AG09319 (cell line): ENCODE measurements around the gene TRAK1.

Source experiments
- DNase-seq: peaks from one replicate; pipeline ENCODE4 v3.0.0-alpha.2; 2010; ENCODE audit warnings: low read depth; ENCODE audit errors: extremely low read depth
- CTCF ChIP-seq: IDR thresholded peaks from 2 replicates; pipeline ENCODE4 v1.5.1; 2011; ENCODE audit warnings: low read depth, mild to moderate bottlenecking, inconsistent platforms, low read length, moderate library complexity

TRAK1 gene

DNA sequence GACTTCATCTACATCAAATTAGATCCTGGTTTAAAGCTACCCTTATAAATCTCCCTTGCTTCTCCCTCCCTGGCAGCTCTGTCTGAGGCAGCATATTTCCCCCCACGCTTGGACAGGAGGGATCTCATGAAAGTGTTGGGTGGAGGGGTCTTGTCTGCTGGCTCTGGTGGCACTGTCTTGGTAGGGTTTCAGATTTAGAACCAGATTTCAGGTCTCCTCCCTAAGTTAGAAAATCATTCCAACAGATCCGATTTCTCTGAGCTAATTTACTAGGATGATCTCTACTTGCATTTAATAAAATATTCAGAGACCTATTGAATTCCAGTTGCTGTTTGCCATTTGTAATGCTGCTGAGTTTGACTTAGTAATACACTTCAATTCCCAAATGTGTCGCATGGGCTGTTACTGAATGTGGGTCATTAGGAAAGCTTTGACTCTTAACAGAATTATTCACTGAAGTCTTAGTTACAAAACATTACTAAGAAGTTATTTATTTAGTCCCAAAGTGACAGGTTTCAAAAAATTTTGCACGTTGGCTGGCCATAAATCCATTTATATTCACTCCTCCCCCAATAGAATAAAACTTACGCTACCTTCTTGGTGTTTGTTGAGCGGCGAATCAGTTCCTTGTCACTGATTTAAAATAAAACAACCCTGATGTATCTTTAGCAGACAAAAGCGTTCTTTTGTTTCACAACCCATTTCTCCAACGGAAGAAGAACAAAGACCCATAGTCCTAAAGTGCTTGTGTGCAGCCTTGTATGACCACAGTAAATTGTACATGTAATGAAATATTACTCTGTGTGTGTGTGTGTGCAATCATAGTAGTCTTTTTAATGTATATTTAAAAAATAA is 84.5 kb downstream of the TRAK1 start:
- DNase-seq, result no peak
- no peak for TF ChIP-seq CTCF

DNA sequence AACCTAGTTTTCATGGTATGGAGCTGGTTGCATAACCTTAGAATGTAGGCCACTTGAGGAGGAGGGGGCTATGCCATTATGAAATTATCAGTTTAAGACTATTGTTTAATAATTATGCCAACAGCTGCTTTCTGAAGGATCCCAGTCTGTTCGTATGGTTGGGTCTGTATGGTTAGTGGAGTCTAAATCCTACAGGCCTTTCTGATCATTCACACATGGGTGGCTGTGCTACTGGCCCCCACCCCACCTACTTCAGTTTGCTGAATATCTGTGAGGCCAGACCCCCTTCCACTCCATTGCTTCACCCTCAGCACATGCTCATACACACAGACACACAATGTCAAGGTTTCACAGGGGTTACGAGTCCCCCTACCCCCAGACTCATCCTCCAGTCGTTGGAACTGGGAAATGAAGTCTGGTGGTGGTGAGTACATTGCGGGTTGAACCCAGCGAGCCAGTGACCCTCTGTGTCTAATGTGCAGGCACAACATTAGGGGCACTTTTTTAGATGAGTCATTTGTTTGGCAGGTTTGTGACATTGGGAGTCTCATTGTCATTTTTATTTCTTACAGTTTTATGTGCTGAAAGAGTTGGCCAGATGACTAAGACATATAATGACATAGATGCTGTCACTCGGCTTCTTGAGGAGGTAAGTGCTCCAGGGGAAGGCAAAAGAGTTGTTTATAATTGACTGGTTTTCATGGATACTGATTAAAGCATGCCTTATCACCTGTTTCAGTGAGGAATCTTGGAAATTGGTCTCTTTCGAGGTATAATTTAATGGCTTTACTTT is 85.3 kb downstream of the TRAK1 start:
- no peak for TF ChIP-seq CTCF
- no peak for DNase-seq

DNA sequence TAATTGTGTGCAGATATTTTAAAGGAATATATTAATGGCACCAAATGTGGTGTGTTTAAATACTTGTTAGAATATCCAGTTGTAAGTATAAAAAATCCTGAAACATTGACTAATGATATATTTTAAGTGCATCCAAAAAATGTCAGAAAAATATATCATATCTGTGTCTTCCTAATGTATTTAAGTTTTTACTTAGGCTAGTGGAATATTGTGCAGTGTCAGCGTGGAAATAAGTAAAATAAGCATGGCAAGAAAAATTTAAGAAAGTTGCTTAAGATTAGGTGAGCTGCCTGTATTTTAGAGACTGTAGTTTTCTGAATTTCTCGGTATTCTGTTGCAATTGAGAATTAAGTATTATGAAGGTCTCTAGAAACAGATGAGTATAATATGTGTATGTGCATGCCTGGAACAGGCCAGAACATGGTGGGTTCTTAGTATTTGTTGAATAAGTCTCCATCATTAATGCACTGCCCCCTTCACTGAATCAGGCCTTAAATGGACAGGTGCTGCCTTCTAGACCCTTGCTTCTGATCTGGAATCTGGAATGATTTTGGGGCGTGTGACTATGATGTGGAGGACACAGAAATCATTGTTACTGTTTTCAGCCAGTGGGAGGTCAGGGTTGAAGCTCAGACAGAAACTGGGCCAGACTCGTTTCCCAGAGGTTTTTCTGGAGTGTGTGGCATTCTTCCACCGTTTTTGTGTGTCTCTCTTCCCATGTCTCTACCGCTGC is 86.1 kb downstream of the TRAK1 start:
- no peak for DNase-seq
- no peak for TF ChIP-seq CTCF

GRCh38 chr3:42177801-42178150 is 86.6 kb downstream of the TRAK1 start:
- no peak for DNase-seq
- TF ChIP-seq CTCF, result no peak

- TF ChIP-seq CTCF, result no peak
- peak; percentile 57 for DNase-seq
Measured at GRCh38 chr3:42179110-42179725, 88.1 kb downstream of the TRAK1 start.

GRCh38 chr3:42180901-42181300 is 89.7 kb downstream of the TRAK1 start:
- no peak for DNase-seq

More at GRCh38 chr3:42180901-42181300, 89.7 kb downstream of the TRAK1 start:
- no peak for TF ChIP-seq CTCF
